Endothelial cell of umbilical vein (primary cell): ENCODE measurements around the gene ZNF846. TPM values are rescaled to one million over a fixed set of nuclear protein-coding genes. Genes with fewer than 3 reads are reported as not detected.

Source experiments
- BruUV-seq: library from RNA; stranded (reverse); fragments of 400-500 nt; replicated peaks from 2 replicates; lab custom pipeline; 2021; lab: Mats Ljungman, UMichigan
- CTCF ChIA-PET: fragments of 300-600, 350-600 bp; sonication (Branson Sonifier 250); formaldehyde crosslinking; loops from one replicate; lab custom pipeline; 2021; ENCODE audit warnings: antibody characterized with exemption, inconsistent platforms; lab: Charles Lee
- POLR2A ChIA-PET: fragments of 300-600, 350-600 bp; sonication (Branson Sonifier 250); formaldehyde crosslinking; loops from one replicate; lab custom pipeline; 2021; ENCODE audit warnings: antibody characterized with exemption, inconsistent platforms; lab: Charles Lee
- DNase-seq: peaks from one replicate; pipeline ENCODE4 v3.0.0-alpha.2; 2011; ENCODE audit warnings: low read depth, low spot score
- FAIRE-seq: peaks from 2 replicates; lab custom pipeline; 2011; peaks lifted over from hg19 to GRCh38; lab: Jason Lieb, UNC
- H2AFZ ChIP-seq: 2 replicates; pipeline ENCODE4 v1.6.0; 2012; ENCODE audit warnings: low read depth, low read length, control low read depth, inconsistent platforms
- H3K27ac ChIP-seq: 2 replicates; pipeline ENCODE4 v1.5.1; 2011; ENCODE audit warnings: low read depth, mild to moderate bottlenecking, control low read depth, low read length, moderate library complexity; ENCODE audit not compliant: insufficient read depth
- H3K27me3 ChIP-seq, 2 experiments: 2 replicates each; pipeline versions ENCODE4 v1.6.0 to v1.6.1; 2011; ENCODE audit warnings: low read length in 2 of 2, mixed read lengths in 1 of 2; ENCODE audit not compliant: control insufficient read depth in 2 of 2, insufficient read depth in 2 of 2
- H3K36me3 ChIP-seq, 2 experiments: 2 replicates in 1 of 2; 3 replicates in 1 of 2; pipeline ENCODE4 v1.5.1; 2011; ENCODE audit warnings: low read length in 2 of 2, mild to moderate bottlenecking in 1 of 2, moderate library complexity in 1 of 2; ENCODE audit not compliant: control insufficient read depth in 2 of 2, insufficient read depth in 2 of 2; ENCODE audit errors: extremely low read depth in 1 of 2
- H3K4me1 ChIP-seq: 3 replicates; pipeline ENCODE4 v1.5.1; 2011; ENCODE audit warnings: mild to moderate bottlenecking, low read length; ENCODE audit not compliant: control insufficient read depth, insufficient read depth; ENCODE audit errors: extremely low read depth
- H3K4me2 ChIP-seq: 2 replicates; pipeline ENCODE4 v1.6.1; 2011; ENCODE audit warnings: low read length, control low read depth, mixed read lengths; ENCODE audit not compliant: insufficient read depth
- H3K4me3 ChIP-seq, 3 experiments: fragments of 200-600 bp in 1 of 3; sonication (generic), shearing (Covaris generic) in 1 of 3; replicated peaks in 1 of 3; 2 replicates each; pipeline ENCODE4 v1.5.1; 2011 to 2016; ENCODE audit warnings: control low read depth in 3 of 3, low read length in 3 of 3, mild to moderate bottlenecking in 2 of 3, inconsistent platforms in 1 of 3, low read depth in 1 of 3, moderate library complexity in 1 of 3; ENCODE audit not compliant: insufficient read depth in 1 of 3
- H3K79me2 ChIP-seq: 2 replicates; pipeline ENCODE4 v1.6.0; 2012; ENCODE audit warnings: low read length, inconsistent platforms; ENCODE audit not compliant: control insufficient read depth, insufficient read depth
- H3K9ac ChIP-seq: replicated peaks from 2 replicates; pipeline ENCODE3; 2011; ENCODE audit warnings: low read length, control low read depth; ENCODE audit not compliant: insufficient read depth; ENCODE audit errors: extremely low read depth
- H3K9me1 ChIP-seq: replicated peaks from 3 replicates; pipeline ENCODE4 v1.6.0; 2011; ENCODE audit warnings: mild to moderate bottlenecking, low read length; ENCODE audit not compliant: control insufficient read depth, insufficient read depth; ENCODE audit errors: extremely low read depth
- H3K9me3 ChIP-seq: replicated peaks from 2 replicates; pipeline ENCODE4 v1.5.1; 2012; ENCODE audit warnings: low read length, inconsistent platforms; ENCODE audit not compliant: control insufficient read depth, insufficient read depth
- H4K20me1 ChIP-seq: replicated peaks from 2 replicates; pipeline ENCODE3; 2011; ENCODE audit warnings: mild to moderate bottlenecking, low read length; ENCODE audit not compliant: control insufficient read depth, insufficient read depth; ENCODE audit errors: extremely low read depth
- CTCF ChIP-seq, 2 donors: IDR thresholded peaks; 1 replicate in 1 of 2; 2 replicates in 1 of 2; pipeline ENCODE4 v1.5.1; 2011; ENCODE audit warnings: low read length in 2 of 2, mild to moderate bottlenecking in 2 of 2, moderate library complexity in 2 of 2, control low read depth in 1 of 2, inconsistent platforms in 1 of 2, low read depth in 1 of 2; ENCODE audit not compliant: insufficient read depth in 1 of 2; ENCODE audit errors: extremely low read depth in 1 of 2
- EZH2 ChIP-seq: IDR thresholded peaks from 2 replicates; pipeline ENCODE4 v1.6.1; 2012; ENCODE audit warnings: borderline replicate concordance, low read depth, mild to moderate bottlenecking, moderate library complexity, low read length, inconsistent platforms; ENCODE audit not compliant: severe bottlenecking
- FOS ChIP-seq: IDR thresholded peaks from 2 replicates; pipeline ENCODE4 v1.6.1; 2011; ENCODE audit warnings: mild to moderate bottlenecking, low read length, moderate library complexity, borderline replicate concordance; ENCODE audit not compliant: insufficient read depth
- GATA2 ChIP-seq: IDR thresholded peaks from 2 replicates; pipeline ENCODE4 v1.7.0; 2011; ENCODE audit warnings: low read depth, mild to moderate bottlenecking, moderate library complexity, mixed read lengths, low read length; ENCODE audit not compliant: insufficient read length, insufficient read depth
- JUN ChIP-seq: IDR thresholded peaks from 2 replicates; pipeline ENCODE4 v1.6.1; 2011; ENCODE audit warnings: borderline replicate concordance, low read depth; ENCODE audit not compliant: insufficient read length, insufficient read depth
- MAX ChIP-seq: IDR thresholded peaks from 2 replicates; pipeline ENCODE4 v1.6.1; 2011; ENCODE audit not compliant: insufficient read depth, insufficient read length
- MYC ChIP-seq: IDR thresholded peaks from one replicate; pipeline ENCODE4 v1.6.1; 2011; ENCODE audit warnings: mild to moderate bottlenecking, low read depth, low read length
- POLR2A ChIP-seq: IDR thresholded peaks from 2 replicates; pipeline ENCODE4 v1.6.1; 2012; ENCODE audit warnings: low read depth, mild to moderate bottlenecking, control low read depth, low read length
- POLR2AphosphoS5 ChIP-seq: IDR thresholded peaks from 2 replicates; pipeline ENCODE4 v1.6.1; 2012; ENCODE audit warnings: low read depth, mild to moderate bottlenecking, control low read depth, low read length, moderate library complexity; ENCODE audit not compliant: insufficient read depth
- dilution Hi-C: fragments of 300-500 bp; cut with MboI; formaldehyde crosslinking; loops from one replicate; pipeline ENCODE4 v1.15.0; 2019; ENCODE audit warnings: low sequenced_read_pairs; ENCODE audit not compliant: extremely low pct_ligation_motif_present
- intact Hi-C: fragments of 100-400 bp; cut with micrococcal nuclease; formaldehyde crosslinking; loops from one replicate; pipeline ENCODE4 v1.10.0; 2022
- polyA plus RNA-seq, 4 experiments: library from polyadenylated mRNA; depleted of rRNA in 3 of 4; stranded (reverse) in 3 of 4; unstranded in 1 of 4; fragments of >200 nt; gene quantifications; 2 replicates each; pipeline versions ENCODE4 v1.2.1 to v1.2.3, GENCODE V29; 2011 to 2012; ENCODE audit warnings: missing spikeins in 1 of 4
- total RNA-seq: library from RNA; stranded (reverse); gene quantifications from 2 replicates; pipeline ENCODE4 v1.2.3, GENCODE V29; 2021

The ZNF846 gene
- total and polyA plus RNA-seq, 2 donors (not counting 3 experiments of a cell fraction or from before 2014, with no cell fraction given), result 3.9 to 8.3 TPM

- intact Hi-C loops (no loop called here), dilution Hi-C loops (no loop called here)
- no peak overlapping the region for H2AFZ ChIP-seq
- POLR2A ChIA-PET, result no interaction called here
- H3K9me3 ChIP-seq, result peaks cover 9% of the 10 kb centered on the region
- no peak overlapping the region for H3K4me2 ChIP-seq
- TF ChIP-seq CTCF (IDR thresholded peaks at IDR 0.05; ENCODE audit: extremely low read depth in 1 of 2, insufficient read depth in 1 of 2, low read depth in 1 of 2, low read length in 2 of 2) (no peak), MYC (no peak), GATA2 (no peak), POLR2AphosphoS5 (no peak), JUN (no peak), POLR2A (no peak), MAX (no peak), FOS (no peak), EZH2 (no peak)
- no peaks in the 10 kb centered on the region for H3K79me2 ChIP-seq
- H3K4me3 ChIP-seq, result no peak overlapping the region
- no peaks in the 10 kb centered on the region for H3K4me1 ChIP-seq
- FAIRE-seq (no peak), DNase-seq (no peak)
- H3K27ac ChIP-seq, result no peak overlapping the region
- H4K20me1 ChIP-seq, result no peaks in the 10 kb centered on the region
- H3K36me3 ChIP-seq, result no peaks in the 10 kb centered on the region
- CTCF ChIA-PET, result no interaction called here
- no TSS peak for BruUV-seq
- H3K27me3 ChIP-seq, result no peaks in the 10 kb centered on the region
- no peaks in the 10 kb centered on the region for H3K9me1 ChIP-seq
- no peak overlapping the region for H3K9ac ChIP-seq
These were observed 15.7 kb downstream of the ZNF846 start for GRCh38 chr19:9752701-9753443.
